Transverse colon (tissue), 4 donors: ENCODE results near the gene MAML1. TPM values are rescaled to one million over a fixed set of nuclear protein-coding genes. Genes with fewer than 3 reads are reported as not detected.
A peak's percentile ranks its signal among the peaks of the same experiment; 100 is the strongest.

Experiments used
- DNase-seq: peaks from one replicate; pipeline ENCODE4 v3.0.0-alpha.2; 2019
- H3K27ac ChIP-seq, 4 donors: fragments of 200-600 bp; sonication (generic); 2 replicates each; pipeline ENCODE4 v1.5.1; 2016 to 2018; ENCODE audit warnings: inconsistent platforms in 4 of 4
- H3K27me3 ChIP-seq: fragments of 200-600 bp; sonication (generic); 2 replicates; pipeline ENCODE4 v1.5.1; 2017; ENCODE audit warnings: inconsistent platforms
- H3K36me3 ChIP-seq, 4 donors: fragments of 200-600 bp; sonication (generic); 2 replicates each; pipeline ENCODE4 v1.5.1; 2017 to 2019; ENCODE audit warnings: inconsistent platforms in 4 of 4
- H3K4me1 ChIP-seq, 4 donors: fragments of 200-600 bp; sonication (generic); 2 replicates each; pipeline ENCODE4 v1.5.1; 2017 to 2020; ENCODE audit warnings: inconsistent platforms in 4 of 4
- H3K4me3 ChIP-seq, 4 donors: fragments of 200-600 bp; sonication (generic); 1 replicate in 1 of 4; 2 replicates in 3 of 4; pipeline versions ENCODE4 v1.5.1 to v1.6.1; 2017 to 2019; ENCODE audit warnings: inconsistent platforms in 4 of 4
- H3K9me3 ChIP-seq, 2 donors: fragments of 200-600 bp; sonication (generic); 2 replicates each; pipeline ENCODE4 v1.5.1; 2017 to 2019; ENCODE audit warnings: inconsistent platforms in 2 of 2
- CTCF ChIP-seq, 5 experiments: fragments of 200-600 bp in 3 of 5; fragments of 450-650 bp in 2 of 5; sonication (generic) in 3 of 5; IDR thresholded peaks; 1 replicate in 2 of 5; 2 replicates in 3 of 5; pipeline ENCODE4 v1.5.1; 2016 to 2017; ENCODE audit warnings: antibody characterized with exemption in 5 of 5, inconsistent platforms in 3 of 5, mild to moderate bottlenecking in 2 of 5, moderate library complexity in 1 of 5
- EP300 ChIP-seq: sonication (generic); formaldehyde crosslinking; IDR thresholded peaks from one replicate; pipeline ENCODE4 v1.6.1; 2017; ENCODE audit warnings: antibody characterized with exemption, low read depth
- POLR2A ChIP-seq: fragments of 450-650 bp; IDR thresholded peaks from one replicate; pipeline ENCODE4 v1.6.1; 2016; ENCODE audit warnings: antibody characterized with exemption, mild to moderate bottlenecking, moderate library complexity
- POLR2AphosphoS5 ChIP-seq, 3 donors: sonication (generic); formaldehyde crosslinking; IDR thresholded peaks; one replicate each; pipeline ENCODE4 v1.6.1; 2016; ENCODE audit warnings: antibody characterized with exemption in 3 of 3
- WGBS, 2 donors: methylation state at CpG; one replicate each; pipeline ENCODE4 v1.1.5; 2018; ENCODE audit warnings: low coverage in 1 of 2; 5-methylcytosine and 5-hydroxymethylcytosine counted together
- in situ Hi-C, 4 donors: fragments of 200-750 bp; cut with MboI; loops; one replicate each; pipeline versions ENCODE4 v1.15.0 to v1.15.1; 2017; ENCODE audit warnings: low sequenced_read_pairs in 3 of 4, low pct_ligation_motif_present in 1 of 4, low pct_unique_long_range_greater_than_20kb in 1 of 4
- intact Hi-C: fragments of 100-400 bp; cut with DNase I; formaldehyde crosslinking; loops from one replicate; pipeline ENCODE4 v1.15.1; 2023; ENCODE audit warnings: low total_unique reads
- total RNA-seq, 4 donors: library from RNA; depleted of rRNA; stranded (reverse); fragments of >200 nt; gene quantifications; one replicate each; pipeline ENCODE4 v1.1.0, GENCODE V29; 2016

Gene MAML1
- total RNA-seq, 4 donors from 2014 or later: 22.8 to 28.7 (median 27.3) TPM

- H3K9me3 ChIP-seq: no peaks in the 10 kb centered on the region
- peak overlapping the region; percentile 95 to 100 (median 98) for H3K27ac ChIP-seq
- in situ Hi-C loops (no loop called here), intact Hi-C loops (no loop called here)
- DNase-seq: no peak
- 55% methylated on average over 7 of the region's 7 CpGs; no CpG with 5 or more reads in 1 of the 2 donors for WGBS, 2 donors
- peaks cover 17 to 42% (median 39%) of the 10 kb centered on the region in 4 donors for H3K4me1 ChIP-seq
- H3K36me3 ChIP-seq: peaks cover 0 to 7% (median 0%) of the 10 kb centered on the region in 4 donors
- H3K4me3 ChIP-seq: peak overlapping the region in 3 of 4 donors; percentile 93 to 100 (median 94)
- no peaks in the 10 kb centered on the region for H3K27me3 ChIP-seq
- TF ChIP-seq POLR2AphosphoS5 (IDR thresholded peaks at IDR 0.05) (no peak), POLR2A (no peak), EP300 (no peak), CTCF (IDR thresholded peaks at IDR 0.05) (no peak)
Observed at GRCh38 chr5:179700401-179700918, 32.2 kb upstream of the MAML1 start.

GRCh38 chr5:179716286-179716685 is 16.3 kb upstream of the MAML1 start:
- in situ Hi-C loops: no loop called here
- intact Hi-C loops: no loop called here
- Histone ChIP-seq H3K9me3 (no peaks in the 10 kb centered on the region), H3K4me3 (no peak overlapping the region), H3K27ac (no peak overlapping the region), H3K4me1 (no peaks in the 10 kb centered on the region), H3K27me3 (no peaks in the 10 kb centered on the region), H3K36me3 (peaks cover 0 to 76% (median 31%) of the 10 kb centered on the region in 4 donors)
- no peak for TF ChIP-seq POLR2AphosphoS5 (IDR thresholded peaks at IDR 0.05)
- TF ChIP-seq CTCF (IDR thresholded peaks at IDR 0.05): no peak
- no peak for TF ChIP-seq EP300
- TF ChIP-seq POLR2A: no peak
- DNase-seq: no peak
- WGBS, 2 donors: 64 to 89% methylated on average over 1 of the region's 1 CpG

GRCh38 chr5:179720222-179720621 is 12.4 kb upstream of the MAML1 start:
- Histone ChIP-seq H3K4me1 (no peaks in the 10 kb centered on the region), H3K27ac (no peak overlapping the region), H3K4me3 (no peak overlapping the region), H3K27me3 (no peaks in the 10 kb centered on the region), H3K36me3 (peaks cover 0 to 92% (median 40%) of the 10 kb centered on the region in 4 donors), H3K9me3 (no peaks in the 10 kb centered on the region)
- in situ Hi-C loops: no loop called here
- TF ChIP-seq EP300 (no peak), POLR2A (no peak), POLR2AphosphoS5 (IDR thresholded peaks at IDR 0.05) (no peak), CTCF (IDR thresholded peaks at IDR 0.05) (no peak)
- intact Hi-C loops: no loop called here
- 81 to 88% methylated on average over 1 to 2 of the region's 2 CpGs for WGBS, 2 donors
- no peak for DNase-seq

- no peak for DNase-seq
- Histone ChIP-seq H3K27ac (no peak overlapping the region), H3K9me3 (no peaks in the 10 kb centered on the region), H3K36me3 (peaks cover 0 to 95% (median 52%) of the 10 kb centered on the region in 4 donors), H3K4me1 (no peaks in the 10 kb centered on the region), H3K27me3 (no peaks in the 10 kb centered on the region), H3K4me3 (no peak overlapping the region)
- intact Hi-C loops (no loop called here), in situ Hi-C loops (no loop called here)
- 89 to 100% methylated on average over 1 to 4 of the region's 4 CpGs for WGBS, 2 donors
- no peak for TF ChIP-seq EP300
- TF ChIP-seq POLR2AphosphoS5 (IDR thresholded peaks at IDR 0.05): no peak
- TF ChIP-seq CTCF (IDR thresholded peaks at IDR 0.05): no peak
- no peak for TF ChIP-seq POLR2A
Observed at GRCh38 chr5:179724163-179724562, 8.5 kb upstream of the MAML1 start.
